Omental fat pad (tissue), 4 donors: ENCODE measurements around the gene LGALS1. TPM values are rescaled to one million over a fixed set of nuclear protein-coding genes. Genes with fewer than 3 reads are reported as not detected.

Experiments used
- ATAC-seq: fragments of 150-250 bp; one replicate; pipeline ENCODE4 v1.9.1; 2016; ENCODE audit warnings: mild to moderate bottlenecking, moderate library complexity; ENCODE audit not compliant: low FRiP score
- DNase-seq: peaks from one replicate; pipeline ENCODE4 v3.0.0-alpha.2; 2019; ENCODE audit warnings: low spot score
- total RNA-seq, 4 donors: library from RNA; depleted of rRNA; stranded (reverse); fragments of >200 nt; gene quantifications; one replicate each; pipeline ENCODE4 v1.1.0, GENCODE V29; 2016
- TF ChIP-seq, protein P1 (sequence below), 3 donors: fragments of 450-650 bp; IDR thresholded peaks; one replicate each; pipeline ENCODE4 v1.5.1; 2016 to 2017; ENCODE audit warnings: antibody characterized with exemption in 3 of 3, mild to moderate bottlenecking in 3 of 3, moderate library complexity in 2 of 3

Gene LGALS1
- total RNA-seq: 1,000 to 10,000 TPM; 1,558 to 2,934 (median 2,167) TPM

DNA sequence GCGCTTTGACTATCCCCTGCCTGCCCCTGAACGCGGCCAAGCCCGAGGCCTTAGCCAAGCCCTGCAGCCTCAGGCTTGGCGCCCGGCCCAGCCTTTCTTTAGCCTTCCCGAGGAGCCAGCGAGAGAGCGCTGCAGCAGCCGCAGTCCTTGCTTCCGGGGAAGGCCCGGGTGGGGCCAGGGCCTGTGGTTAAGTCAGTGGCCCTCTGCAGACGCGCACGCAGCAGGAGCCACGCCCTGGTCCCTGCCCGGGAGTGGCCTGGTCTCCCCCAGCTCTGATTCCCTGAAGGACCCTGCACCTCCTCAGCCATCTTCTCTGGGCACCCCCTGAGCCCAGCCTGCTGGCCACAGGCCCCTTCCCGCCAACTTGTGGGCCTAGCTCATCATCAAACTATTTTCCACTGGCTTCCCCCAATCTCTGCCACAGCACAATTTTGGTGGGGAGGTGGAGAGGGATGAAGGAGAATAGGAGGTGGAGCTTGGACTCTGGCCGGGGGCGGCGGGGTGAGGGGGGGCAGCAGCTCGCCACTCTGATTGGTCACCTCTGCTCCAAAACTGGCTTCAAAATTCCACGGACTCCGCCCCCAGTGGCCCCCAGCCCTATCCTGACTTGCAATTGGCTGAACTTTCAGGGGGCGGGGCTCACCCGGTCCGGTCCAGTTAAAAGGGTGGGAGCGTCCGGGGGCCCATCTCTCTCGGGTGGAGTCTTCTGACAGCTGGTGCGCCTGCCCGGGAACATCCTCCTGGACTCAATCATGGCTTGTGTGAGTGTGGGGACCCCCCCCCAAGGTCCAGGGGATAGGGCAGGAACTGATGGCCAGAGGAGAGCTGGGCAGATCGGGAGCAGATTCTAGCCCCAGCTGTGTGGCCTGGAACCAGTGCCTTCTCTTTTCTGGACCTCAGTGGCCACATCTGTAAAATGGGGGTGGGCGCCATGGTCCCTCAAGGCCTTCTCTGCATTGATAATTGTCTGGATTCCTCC, at the start of gene LGALS1:
LGALS1 (plus strand) TSS at position 686 of the 979 bp plus-strand sequence; CDS start at position 753, 67 bp downstream.
- DNase-seq (peak; percentile 86), ATAC-seq (peak; percentile 83)
- TF ChIP-seq, protein P1, sequence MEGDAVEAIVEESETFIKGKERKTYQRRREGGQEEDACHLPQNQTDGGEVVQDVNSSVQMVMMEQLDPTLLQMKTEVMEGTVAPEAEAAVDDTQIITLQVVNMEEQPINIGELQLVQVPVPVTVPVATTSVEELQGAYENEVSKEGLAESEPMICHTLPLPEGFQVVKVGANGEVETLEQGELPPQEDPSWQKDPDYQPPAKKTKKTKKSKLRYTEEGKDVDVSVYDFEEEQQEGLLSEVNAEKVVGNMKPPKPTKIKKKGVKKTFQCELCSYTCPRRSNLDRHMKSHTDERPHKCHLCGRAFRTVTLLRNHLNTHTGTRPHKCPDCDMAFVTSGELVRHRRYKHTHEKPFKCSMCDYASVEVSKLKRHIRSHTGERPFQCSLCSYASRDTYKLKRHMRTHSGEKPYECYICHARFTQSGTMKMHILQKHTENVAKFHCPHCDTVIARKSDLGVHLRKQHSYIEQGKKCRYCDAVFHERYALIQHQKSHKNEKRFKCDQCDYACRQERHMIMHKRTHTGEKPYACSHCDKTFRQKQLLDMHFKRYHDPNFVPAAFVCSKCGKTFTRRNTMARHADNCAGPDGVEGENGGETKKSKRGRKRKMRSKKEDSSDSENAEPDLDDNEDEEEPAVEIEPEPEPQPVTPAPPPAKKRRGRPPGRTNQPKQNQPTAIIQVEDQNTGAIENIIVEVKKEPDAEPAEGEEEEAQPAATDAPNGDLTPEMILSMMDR (IDR thresholded peaks at IDR 0.05): no peak

DNA sequence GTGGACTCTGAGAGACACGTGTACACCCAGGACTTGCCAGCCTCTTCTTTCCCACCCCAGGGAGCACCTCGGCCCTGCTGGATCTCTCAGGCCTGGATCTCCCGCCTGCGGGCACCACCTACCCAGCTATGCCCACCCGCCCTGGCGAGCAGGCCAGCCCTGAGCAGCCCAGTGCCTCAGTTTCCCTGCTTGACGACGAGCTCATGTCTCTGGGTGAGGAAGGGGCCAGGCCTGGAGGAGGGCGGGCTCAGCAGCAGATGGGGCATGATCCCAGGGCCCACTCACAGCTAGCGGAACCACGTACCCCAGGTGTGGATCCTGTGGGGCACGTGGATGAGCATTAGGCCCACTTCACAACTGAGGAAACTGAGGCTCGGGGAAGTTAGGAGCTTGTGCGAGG, 49.7 kb upstream of the LGALS1 start:
- ATAC-seq: no peak
- no peak for DNase-seq
- TF ChIP-seq, protein P1 (IDR thresholded peaks at IDR 0.05): no peak

DNA sequence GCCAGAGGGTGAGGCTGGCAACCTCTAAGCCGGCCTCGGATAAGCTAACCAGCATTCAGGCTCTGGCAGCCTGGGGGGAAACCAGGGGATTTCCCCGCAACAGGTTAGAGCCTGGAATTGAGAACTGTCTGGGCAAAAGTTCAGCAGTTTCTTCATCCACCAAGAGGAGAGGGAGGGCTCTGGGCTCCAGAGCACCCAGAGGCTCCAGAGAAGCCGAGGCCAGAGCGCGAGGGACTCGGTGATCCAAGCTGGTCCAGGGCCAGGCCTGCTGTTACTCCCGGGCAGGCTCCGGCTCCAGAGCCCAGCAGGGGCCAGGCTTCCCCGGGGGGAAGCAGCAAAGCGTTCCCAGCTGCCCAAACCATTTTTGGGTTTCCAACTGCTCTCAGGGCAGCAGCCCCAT, 49.3 kb upstream of the LGALS1 start:
- ATAC-seq: peak; percentile 82
- TF ChIP-seq, protein P1 (IDR thresholded peaks at IDR 0.05): no peak
- no peak for DNase-seq

DNA sequence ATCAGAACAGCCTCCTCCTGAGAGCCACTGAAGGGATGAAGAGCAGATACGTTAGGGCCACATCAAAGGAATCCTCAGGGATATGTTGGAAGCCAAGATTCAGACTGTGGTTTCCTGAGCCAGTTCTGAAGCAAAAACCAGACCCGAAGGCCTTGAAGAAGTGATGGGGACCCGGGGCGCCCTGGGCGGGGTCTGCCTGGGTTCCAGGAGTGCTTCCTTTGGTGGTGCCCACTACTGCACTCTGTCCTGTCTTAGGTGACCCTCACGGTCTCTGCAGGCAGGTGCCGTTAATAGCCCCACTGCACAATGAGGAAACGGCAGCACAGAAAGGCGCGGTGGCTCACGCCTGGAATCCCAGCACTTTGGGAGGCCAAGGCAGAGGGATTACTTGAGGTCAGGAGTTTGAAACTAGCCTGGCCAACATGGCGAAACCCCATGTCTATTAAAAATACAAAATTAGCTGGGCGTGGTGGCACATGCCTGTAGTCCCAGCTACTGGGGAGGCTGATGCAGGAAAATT, 48.8 kb upstream of the LGALS1 start:
- TF ChIP-seq, protein P1 (IDR thresholded peaks at IDR 0.05): no peak
- ATAC-seq (no peak), DNase-seq (no peak)

DNA sequence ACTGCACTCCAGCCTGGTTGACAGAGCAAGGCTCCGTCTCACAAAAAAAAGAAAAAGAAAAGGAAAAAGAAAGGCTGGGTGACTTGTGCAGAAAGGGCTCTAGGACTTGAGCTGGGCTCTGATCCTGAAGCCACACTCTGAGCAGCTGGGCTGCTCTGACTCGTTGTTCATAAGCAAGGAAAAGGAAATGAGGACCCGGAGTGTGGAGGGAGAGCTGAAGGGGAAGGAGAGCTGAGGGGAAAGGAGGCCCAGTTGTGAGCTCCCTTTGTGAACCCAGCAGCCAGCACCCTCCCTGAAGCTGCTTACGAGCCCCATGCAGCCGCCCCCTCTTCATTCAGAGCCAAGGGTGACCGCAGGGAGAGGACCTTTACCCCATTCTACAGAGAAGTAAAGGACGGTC, 48.3 kb upstream of the LGALS1 start:
- DNase-seq: no peak
- ATAC-seq: no peak
- TF ChIP-seq, protein P1 (IDR thresholded peaks at IDR 0.05): no peak

DNA sequence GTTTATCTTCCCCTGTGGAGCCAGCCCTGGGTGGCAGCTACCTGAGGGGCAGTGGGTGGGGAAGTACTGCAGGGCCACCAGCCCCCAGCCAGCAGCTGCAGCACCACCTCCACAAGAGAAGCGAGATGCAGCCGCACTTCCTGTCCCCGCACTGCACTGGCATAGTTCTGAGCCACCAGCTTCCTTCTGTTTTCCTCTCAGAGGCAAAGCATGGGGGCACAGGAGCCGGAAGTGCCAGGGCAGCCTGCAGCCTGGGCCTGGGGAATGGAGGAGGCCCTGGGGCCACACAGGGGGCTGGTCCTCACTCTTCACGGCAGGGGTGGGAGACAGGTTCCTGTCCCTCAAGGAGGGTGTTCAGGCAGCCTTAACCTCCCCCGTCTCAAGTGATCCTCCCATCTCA, 47.9 kb upstream of the LGALS1 start:
- no peak for DNase-seq
- no peak for ATAC-seq
- TF ChIP-seq, protein P1 (IDR thresholded peaks at IDR 0.05): no peak
